Measurements from ENCODE around the gene S100A4.
A peak's percentile ranks its signal among the peaks of the same experiment; 100 is the strongest.
"Not testable (repeated sequence)": the region's sequence is repeated elsewhere in the genome, so short reads cannot be mapped to it uniquely, and the experiment has no call there.

The S100A4 gene

DNA sequence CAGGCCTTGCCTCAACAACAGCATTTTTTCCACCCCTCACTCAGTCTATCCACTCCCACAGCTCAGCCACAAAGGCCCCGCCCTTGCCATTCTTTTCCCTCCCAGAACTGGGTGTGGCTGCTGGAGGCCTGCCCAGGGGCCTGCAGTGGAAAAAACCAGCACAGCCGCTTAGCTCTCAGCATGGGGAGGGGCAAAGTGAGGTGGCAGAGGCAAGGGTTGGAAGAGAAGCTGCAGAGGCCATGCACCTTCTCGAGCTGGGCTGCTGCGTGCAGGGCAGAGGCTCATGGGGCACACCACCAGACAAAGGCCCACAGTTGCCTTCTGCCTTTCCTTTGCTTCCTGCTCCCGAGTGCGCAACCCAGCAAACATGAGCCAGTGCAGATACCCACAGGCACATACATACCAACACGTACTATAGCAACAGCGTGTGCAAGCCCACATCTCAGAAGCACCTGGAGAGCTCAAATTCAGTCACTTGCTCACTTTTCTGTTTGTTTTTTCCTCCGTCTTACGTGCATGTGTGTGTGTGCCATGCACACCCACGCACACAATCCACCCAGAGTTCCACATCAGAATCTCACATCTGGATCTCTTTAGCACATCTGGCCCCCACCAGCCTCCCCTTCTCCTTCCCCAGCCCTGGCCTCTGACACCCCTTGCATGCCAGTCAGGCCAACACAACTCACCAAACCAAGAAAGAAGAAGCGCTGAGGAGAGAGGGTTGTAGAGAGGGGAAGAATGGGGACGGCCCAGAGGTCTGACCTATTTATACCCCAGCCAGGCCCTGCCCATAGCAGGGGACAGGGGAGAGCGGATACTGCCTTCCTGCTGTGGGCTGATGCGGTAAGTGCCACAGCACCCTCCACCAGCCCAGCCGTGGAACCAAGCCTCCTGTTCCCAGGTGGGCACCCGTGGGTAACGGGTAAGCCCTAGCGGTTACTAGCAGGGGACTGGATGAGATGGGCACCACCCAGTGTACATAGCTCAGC lies at the start of gene S100A4:
Gene S100A4, minus strand, starts transcription at position 740 of the 989 bp plus-strand sequence. CDS start 1,012 bp downstream, outside the sequence.
- DNase-seq (ENCODE audit: low read depth), result no peak

- no peak for DNase-seq (ENCODE audit: low read depth)
Measured at GRCh38 chr1:153592748-153593147, 47.1 kb upstream of the S100A4 start.

GRCh38 chr1:153588482-153588881 lies 42.9 kb upstream of the S100A4 start:
- DNase-seq (ENCODE audit: low read depth), result no peak

- not testable (repeated sequence) for DNase-seq (ENCODE audit: low read depth)
Measured at GRCh38 chr1:153588033-153588432, 42.4 kb upstream of the S100A4 start.

GRCh38 chr1:153587314-153587713 lies 41.7 kb upstream of the S100A4 start:
- no peak for DNase-seq (ENCODE audit: low read depth)

GRCh38 chr1:153586347-153586746 lies 40.7 kb upstream of the S100A4 start:
- DNase-seq (ENCODE audit: low read depth), result no peak

DNA sequence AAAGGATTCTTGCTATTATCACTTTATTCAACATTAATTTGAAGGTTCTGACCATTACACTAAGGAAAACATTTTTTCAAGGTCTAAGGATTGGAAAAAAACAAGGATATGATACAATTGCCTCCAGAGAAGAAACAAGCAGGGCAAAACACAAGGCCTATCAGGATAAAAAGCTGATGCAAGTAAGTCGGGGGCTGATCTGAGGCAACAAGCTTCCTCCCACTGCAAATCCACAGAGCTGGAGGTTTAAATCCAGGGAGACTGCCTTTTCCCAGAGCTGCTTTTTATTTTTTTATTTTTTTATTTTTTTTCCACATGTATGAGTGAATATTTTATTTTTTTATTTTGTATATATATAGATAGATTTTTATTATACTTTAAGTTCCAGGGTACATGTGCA lies 39.4 kb upstream of the S100A4 start:
- DNase-seq (ENCODE audit: low read depth), result no peak

GRCh38 chr1:153583976-153584375 lies 38.4 kb upstream of the S100A4 start:
- DNase-seq (ENCODE audit: low read depth), result no peak

GRCh38 chr1:153583514-153583913 lies 37.9 kb upstream of the S100A4 start:
- DNase-seq (ENCODE audit: low read depth), result not testable (repeated sequence)

GRCh38 chr1:153582836-153583235 lies 37.2 kb upstream of the S100A4 start:
- DNase-seq (ENCODE audit: low read depth), result not testable (repeated sequence)

GRCh38 chr1:153578936-153579335 lies 33.3 kb upstream of the S100A4 start:
- DNase-seq (ENCODE audit: low read depth), result no peak

GRCh38 chr1:153578490-153578889 lies 32.9 kb upstream of the S100A4 start:
- peak; percentile 35 for DNase-seq (ENCODE audit: low read depth)

DNA sequence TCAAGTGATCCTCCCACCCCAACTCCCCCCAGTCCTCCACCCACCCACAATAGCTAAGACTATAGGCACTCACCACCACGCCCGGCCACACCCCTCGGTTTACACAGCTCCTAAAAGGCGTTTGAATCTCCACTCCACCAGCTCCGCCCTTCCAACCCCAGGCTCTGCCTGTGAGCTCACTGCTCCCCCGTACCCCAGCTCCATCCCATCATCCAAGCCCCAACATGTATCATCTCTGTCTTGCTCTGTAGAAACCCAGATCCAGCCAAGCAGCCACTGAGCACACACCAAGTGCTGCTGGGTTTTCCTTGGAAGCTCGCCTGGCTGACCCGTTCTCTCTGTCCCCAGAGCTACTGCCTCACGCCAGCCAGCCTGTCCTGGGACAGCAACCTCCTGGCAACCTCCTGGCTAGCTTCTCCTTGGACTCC lies 32.0 kb upstream of the S100A4 start:
- no peak for DNase-seq (ENCODE audit: low read depth)

DNA sequence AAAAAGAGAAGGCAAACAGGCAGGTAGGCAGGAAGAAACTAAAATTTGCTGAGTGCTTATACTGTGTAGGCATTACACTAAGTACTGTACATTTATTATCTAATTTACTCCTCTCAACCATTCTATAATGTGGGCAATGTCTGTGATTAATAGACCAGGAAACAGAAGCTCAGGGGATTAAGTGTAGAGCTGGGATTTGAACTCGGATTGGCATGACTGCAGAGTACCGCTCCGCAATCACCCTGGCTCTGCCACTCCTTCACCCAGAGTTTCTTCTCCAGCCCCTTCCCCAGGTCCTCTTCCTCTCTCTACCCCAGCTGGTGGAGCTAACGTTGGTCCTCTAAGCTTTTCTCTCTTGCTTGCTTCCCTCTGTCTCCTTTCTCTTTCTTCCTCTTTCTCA lies 31.5 kb upstream of the S100A4 start:
- DNase-seq (ENCODE audit: low read depth), result no peak

DNA sequence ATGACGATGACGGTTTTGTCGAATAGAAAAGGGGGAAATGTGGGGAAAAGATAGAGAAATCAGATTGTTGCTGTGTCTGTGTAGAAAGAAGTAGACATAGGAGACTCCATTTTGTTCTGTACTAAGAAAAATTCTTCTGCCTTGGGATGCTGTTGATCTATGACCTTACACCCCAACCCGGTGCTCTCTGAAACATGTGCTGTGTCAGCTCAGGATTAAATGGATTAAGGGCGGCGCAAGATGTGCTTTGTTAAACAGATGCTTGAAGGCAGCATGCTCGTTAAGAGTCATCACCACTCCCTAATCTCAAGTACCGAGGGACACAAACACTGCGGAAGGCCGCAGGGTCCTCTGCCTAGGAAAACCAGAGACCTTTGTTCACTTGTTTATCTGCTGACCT lies 29.9 kb upstream of the S100A4 start:
- DNase-seq (ENCODE audit: low read depth), result not testable (repeated sequence)

- DNase-seq (ENCODE audit: low read depth), result not testable (repeated sequence)
Measured at GRCh38 chr1:153575081-153575491, 29.5 kb upstream of the S100A4 start.

DNA sequence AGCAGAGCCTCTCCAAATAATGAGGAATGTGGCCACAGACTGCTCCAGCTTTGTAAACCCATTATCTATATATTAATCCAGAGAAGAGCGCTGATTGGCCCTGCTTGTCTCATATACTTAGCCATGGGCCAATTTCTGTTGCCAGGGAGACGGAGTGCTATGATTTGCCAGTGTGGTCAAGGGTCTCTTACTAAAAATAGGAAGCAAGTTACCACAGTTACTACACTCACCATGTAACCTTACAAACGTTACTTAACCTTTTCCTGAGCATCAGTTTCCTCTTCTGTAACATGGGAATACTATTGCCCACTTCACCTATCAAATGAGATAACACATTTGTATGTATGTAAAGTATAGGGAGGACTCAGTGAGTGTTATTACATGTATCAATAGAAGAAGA lies 27.7 kb upstream of the S100A4 start:
- DNase-seq (ENCODE audit: low read depth), result no peak

DNA sequence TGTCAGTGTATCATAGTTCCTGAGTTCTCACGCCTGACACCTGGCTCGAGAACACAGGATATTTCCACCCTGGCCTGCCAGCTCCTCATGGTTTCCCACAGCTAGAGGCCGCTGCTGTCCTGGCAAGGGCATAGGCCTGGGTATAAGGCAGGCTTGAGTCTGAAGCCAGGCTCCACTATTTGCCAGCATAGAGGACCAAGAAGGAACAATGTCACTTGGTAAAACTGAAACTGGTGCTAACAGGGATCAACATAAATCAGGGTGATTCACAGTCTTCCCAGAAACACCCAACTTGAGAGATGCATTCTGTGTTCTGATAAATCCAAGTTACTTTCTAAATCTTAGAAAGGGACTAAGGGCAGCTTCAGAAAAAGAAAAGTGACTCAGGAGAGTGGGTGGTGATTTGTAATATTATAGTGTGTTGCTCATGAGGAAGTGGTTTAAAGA lies 27.0 kb upstream of the S100A4 start:
- DNase-seq (ENCODE audit: low read depth), result peak; percentile 88

DNA sequence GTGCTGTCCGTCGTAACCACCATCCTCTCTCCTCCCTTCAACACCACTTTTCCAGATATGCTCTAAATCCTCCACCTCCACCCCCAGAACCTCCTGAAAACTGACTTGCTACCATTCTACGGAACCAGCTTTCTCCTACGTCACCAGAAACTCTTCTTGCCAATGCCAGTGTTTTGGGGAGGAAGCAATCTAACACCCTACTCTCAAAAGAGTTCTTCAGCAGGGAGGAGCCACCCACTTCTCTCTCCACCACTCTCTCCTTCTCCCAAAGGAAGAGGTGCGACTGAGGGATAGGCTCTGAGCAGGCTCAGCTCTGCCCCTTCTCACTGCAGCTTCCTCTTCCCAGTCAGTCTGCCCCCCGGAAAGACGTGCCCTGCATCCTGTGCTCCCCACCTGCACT lies 26.1 kb upstream of the S100A4 start:
- no peak for DNase-seq (ENCODE audit: low read depth)

- no peak for DNase-seq (ENCODE audit: low read depth)
Measured at GRCh38 chr1:153570874-153571273, 25.3 kb upstream of the S100A4 start.

GRCh38 chr1:153569465-153569864 lies 23.9 kb upstream of the S100A4 start:
- DNase-seq (ENCODE audit: low read depth), result no peak

GRCh38 chr1:153568367-153569099 lies 22.9 kb upstream of the S100A4 start:
- peak; percentile 77 for DNase-seq (ENCODE audit: low read depth)

Data from HS-5 (cell line).